ENCODE results near the gene ISCA1.
"Not testable (repeated sequence)": the region's sequence is repeated elsewhere in the genome, so short reads cannot be mapped to it uniquely, and the experiment has no call there.

Gene ISCA1

GRCh38 chr9:86282077-86282978, at the start of gene ISCA1:
TSS of gene ISCA1 (minus strand) at chr9:86282538. CDS start at chr9:86282458, 80 bp downstream.
- no peak for FAIRE-seq

GRCh38 chr9:86330186-86330585, 47.8 kb upstream of the ISCA1 start:
- no peak for FAIRE-seq

GRCh38 chr9:86329649-86330048, 47.3 kb upstream of the ISCA1 start:
- no peak for FAIRE-seq

GRCh38 chr9:86328156-86328555, 45.8 kb upstream of the ISCA1 start:
- no peak for FAIRE-seq

- FAIRE-seq: no peak
These were observed 44.2 kb upstream of the ISCA1 start for GRCh38 chr9:86326536-86326935.

GRCh38 chr9:86324901-86325300, 42.6 kb upstream of the ISCA1 start:
- no peak for FAIRE-seq

- FAIRE-seq: no peak
These were observed 42.0 kb upstream of the ISCA1 start for GRCh38 chr9:86324308-86324707.

- FAIRE-seq: no peak
These were observed 40.8 kb upstream of the ISCA1 start for GRCh38 chr9:86322973-86323644.

- no peak for FAIRE-seq
These were observed 39.0 kb upstream of the ISCA1 start for GRCh38 chr9:86321373-86321772.

GRCh38 chr9:86318187-86318586, 35.8 kb upstream of the ISCA1 start:
- no peak for FAIRE-seq

GRCh38 chr9:86315078-86315477, 32.7 kb upstream of the ISCA1 start:
- no peak for FAIRE-seq

GRCh38 chr9:86312959-86313358, 30.6 kb upstream of the ISCA1 start:
- FAIRE-seq: not testable (repeated sequence)

- no peak for FAIRE-seq
These were observed 26.3 kb upstream of the ISCA1 start for GRCh38 chr9:86308687-86309086.

GRCh38 chr9:86304236-86304730, 21.9 kb upstream of the ISCA1 start:
- no peak for FAIRE-seq

- FAIRE-seq: no peak
These were observed 21.1 kb upstream of the ISCA1 start for GRCh38 chr9:86303316-86303975.

GRCh38 chr9:86301686-86302085, 19.3 kb upstream of the ISCA1 start:
- no peak for FAIRE-seq

GRCh38 chr9:86300701-86301100, 18.4 kb upstream of the ISCA1 start:
- FAIRE-seq: no peak

- FAIRE-seq: no peak
These were observed 16.5 kb upstream of the ISCA1 start for GRCh38 chr9:86298873-86299272.

GRCh38 chr9:86290341-86290740, 8.0 kb upstream of the ISCA1 start:
- not testable (repeated sequence) for FAIRE-seq

GRCh38 chr9:86288499-86289198, 6.3 kb upstream of the ISCA1 start:
- no peak for FAIRE-seq

GRCh38 chr9:86287013-86287412, 4.7 kb upstream of the ISCA1 start:
- no peak for FAIRE-seq

GRCh38 chr9:86286278-86286677, 3.9 kb upstream of the ISCA1 start:
- FAIRE-seq: no peak

- FAIRE-seq: no peak
These were observed 2.9 kb upstream of the ISCA1 start for GRCh38 chr9:86285261-86285660.
